OCI-LY1 (cell line): ENCODE results near the gene CXCR6.

Experiments
- EZH2 ChIP-seq: fragments of 200-600 bp; sonication (generic), shearing (Covaris generic); IDR thresholded peaks from 2 replicates; pipeline ENCODE4 v1.8.0; 2017; ENCODE audit warnings: borderline replicate concordance, mixed run types, mild to moderate bottlenecking, antibody characterized with exemption, low read length, moderate library complexity, mixed read lengths
- TF ChIP-seq, protein P1 (sequence below): fragments of 200-600 bp; sonication (generic), shearing (Covaris generic); IDR thresholded peaks from 2 replicates; pipeline ENCODE4 v1.5.1; 2017; ENCODE audit warnings: mild to moderate bottlenecking, antibody characterized with exemption, low read length, moderate library complexity, mixed read lengths

DNA sequence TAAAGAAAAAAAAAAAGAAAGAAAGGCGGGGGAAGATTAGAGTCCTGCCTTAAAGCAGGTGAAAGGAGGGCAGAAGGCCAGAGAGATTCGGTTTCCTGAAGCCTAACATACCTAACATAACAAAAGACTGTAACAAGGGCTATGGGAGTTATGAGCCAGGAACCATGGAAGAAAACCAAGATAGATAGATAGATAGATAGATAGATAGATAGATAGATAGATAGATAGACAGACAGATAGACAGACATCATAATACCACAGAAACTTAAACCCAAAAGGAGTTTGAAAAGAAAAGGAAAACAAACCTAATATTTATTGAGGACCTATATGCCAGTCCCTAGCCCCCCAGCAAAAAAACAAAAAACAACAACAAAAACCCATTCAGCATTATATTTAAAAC is 54.7 kb downstream of the CXCR6 start:
- TF ChIP-seq, protein P1, sequence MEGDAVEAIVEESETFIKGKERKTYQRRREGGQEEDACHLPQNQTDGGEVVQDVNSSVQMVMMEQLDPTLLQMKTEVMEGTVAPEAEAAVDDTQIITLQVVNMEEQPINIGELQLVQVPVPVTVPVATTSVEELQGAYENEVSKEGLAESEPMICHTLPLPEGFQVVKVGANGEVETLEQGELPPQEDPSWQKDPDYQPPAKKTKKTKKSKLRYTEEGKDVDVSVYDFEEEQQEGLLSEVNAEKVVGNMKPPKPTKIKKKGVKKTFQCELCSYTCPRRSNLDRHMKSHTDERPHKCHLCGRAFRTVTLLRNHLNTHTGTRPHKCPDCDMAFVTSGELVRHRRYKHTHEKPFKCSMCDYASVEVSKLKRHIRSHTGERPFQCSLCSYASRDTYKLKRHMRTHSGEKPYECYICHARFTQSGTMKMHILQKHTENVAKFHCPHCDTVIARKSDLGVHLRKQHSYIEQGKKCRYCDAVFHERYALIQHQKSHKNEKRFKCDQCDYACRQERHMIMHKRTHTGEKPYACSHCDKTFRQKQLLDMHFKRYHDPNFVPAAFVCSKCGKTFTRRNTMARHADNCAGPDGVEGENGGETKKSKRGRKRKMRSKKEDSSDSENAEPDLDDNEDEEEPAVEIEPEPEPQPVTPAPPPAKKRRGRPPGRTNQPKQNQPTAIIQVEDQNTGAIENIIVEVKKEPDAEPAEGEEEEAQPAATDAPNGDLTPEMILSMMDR, result no peak
- TF ChIP-seq EZH2, result no peak
